A549 (cell line): ENCODE measurements around the gene LIN7B. TPM values are rescaled to one million over a fixed set of nuclear protein-coding genes. Genes with fewer than 3 reads are reported as not detected.

Experiments used
- ATAC-seq, 2 experiments: fragments of 200-7000 bp in 1 of 2; fragments of >200 bp in 1 of 2; cut with Nextera tagmentation in 1 of 2; cut with Tn5 transposase in 1 of 2; 3 replicates each; pipeline versions ENCODE4 v1.8.0 to v1.9.1; 2018 to 2020; ENCODE audit warnings: mild to moderate bottlenecking in 1 of 2, moderate library complexity in 1 of 2
- CTCF ChIA-PET: fragments of 300-600 bp; sonication (Branson Sonifier 250); formaldehyde crosslinking; extraction: SDS; loops from one replicate; lab custom pipeline; 2021; ENCODE audit warnings: antibody characterized with exemption, inconsistent platforms; lab: Yijun Ruan, JAX
- POLR2A ChIA-PET: fragments of 350-600 bp; formaldehyde crosslinking; extraction: SDS; loops from one replicate; lab custom pipeline; 2021; ENCODE audit warnings: antibody characterized with exemption, inconsistent platforms; lab: Yijun Ruan, JAX
- DNase-seq, 2 experiments: peaks; one replicate each; pipeline versions ENCODE4 v3.0.0 to v3.0.0-alpha.2; 2011 to 2016; ENCODE audit warnings: low read depth in 1 of 2, low spot score in 1 of 2
- FAIRE-seq: peaks from 2 replicates; lab custom pipeline; 2011; peaks lifted over from hg19 to GRCh38; lab: Jason Lieb, UNC
- H3K27ac ChIP-seq, 2 experiments: fragments of >200 bp; sonication (Bioruptor Twin); formaldehyde crosslinking; 3 replicates each; pipeline ENCODE4 v1.5.1; 2016 to 2017
- H3K4me1 ChIP-seq: fragments of >200 bp; sonication (Bioruptor Twin); formaldehyde crosslinking; 3 replicates; pipeline ENCODE4 v1.6.1; 2016
- H3K4me2 ChIP-seq: fragments of >200 bp; sonication (Bioruptor Twin); formaldehyde crosslinking; 3 replicates; pipeline ENCODE4 v1.6.1; 2016
- H3K4me3 ChIP-seq: fragments of >200 bp; sonication (Bioruptor Twin); formaldehyde crosslinking; 3 replicates; pipeline ENCODE4 v1.5.1; 2016
- H3K9me3 ChIP-seq: fragments of >200 bp; sonication (Bioruptor Twin); formaldehyde crosslinking; 3 replicates; pipeline ENCODE4 v1.6.1; 2016
- ATOH8 ChIP-seq: fragments of 250-450 bp; sonication (Bioruptor Pico); IDR thresholded peaks from 2 replicates; pipeline ENCODE4 v1.5.0; 2020; ENCODE audit warnings: low read depth, mild to moderate bottlenecking, moderate library complexity
- BCL3 ChIP-seq: fragments of >200 bp; sonication (Bioruptor Twin); formaldehyde crosslinking; IDR thresholded peaks from 3 replicates; pipeline ENCODE4 v1.6.1; 2016
- CBX2 ChIP-seq: fragments of 200-600 bp; sonication (generic); IDR thresholded peaks from 2 replicates; pipeline ENCODE4 v1.6.1; 2016; ENCODE audit warnings: low read depth, mild to moderate bottlenecking, borderline replicate concordance
- CEBPB ChIP-seq, 2 experiments: fragments of >200 bp in 1 of 2; sonication (Bioruptor Twin) in 1 of 2; formaldehyde crosslinking in 1 of 2; IDR thresholded peaks; 2 replicates each; pipeline ENCODE4 v1.6.1; 2012 to 2016
- CTCF ChIP-seq: fragments of >200 bp; sonication (Bioruptor Twin); formaldehyde crosslinking; IDR thresholded peaks from 3 replicates; pipeline ENCODE4 v1.5.1; 2016
- E2F6 ChIP-seq: IDR thresholded peaks from 2 replicates; pipeline ENCODE4 v1.6.1; 2012; ENCODE audit warnings: low read depth, borderline replicate concordance
- ELK1 ChIP-seq: fragments of 150-350 bp; IDR thresholded peaks from 2 replicates; pipeline ENCODE4 v1.6.1; 2014; ENCODE audit warnings: low read depth, mild to moderate bottlenecking, low read length
- FOSB ChIP-seq: fragments of 250-450 bp; sonication (Bioruptor Pico); IDR thresholded peaks from 2 replicates; pipeline ENCODE4 v1.5.0; 2020; ENCODE audit warnings: mild to moderate bottlenecking, moderate library complexity
- HES2 ChIP-seq: fragments of >200 bp; sonication (Bioruptor Twin); formaldehyde crosslinking; IDR thresholded peaks from 2 replicates; pipeline ENCODE4 v1.6.1; 2016
- HOXB5 ChIP-seq: fragments of 250-450 bp; sonication (Bioruptor Pico); IDR thresholded peaks from 2 replicates; pipeline ENCODE4 v1.5.0; 2020; ENCODE audit warnings: mild to moderate bottlenecking, moderate library complexity
- KDM1A ChIP-seq: fragments of 200-600 bp; sonication (generic); IDR thresholded peaks from 2 replicates; pipeline ENCODE4 v1.6.1; 2016; ENCODE audit warnings: low read depth, mild to moderate bottlenecking
- KDM5A ChIP-seq: fragments of 200-600 bp; sonication (generic); IDR thresholded peaks from 2 replicates; pipeline ENCODE4 v1.6.1; 2016; ENCODE audit warnings: antibody characterized with exemption, mild to moderate bottlenecking
- MAFK ChIP-seq: fragments of 450-650 bp; IDR thresholded peaks from 2 replicates; pipeline ENCODE4 v1.6.1; 2014; ENCODE audit not compliant: partially characterized antibody
- MAX ChIP-seq: IDR thresholded peaks from 2 replicates; pipeline ENCODE4 v1.6.1; 2012
- MYC ChIP-seq: IDR thresholded peaks from 2 replicates; pipeline ENCODE4 v1.6.1; 2012; ENCODE audit warnings: mild to moderate bottlenecking, inconsistent platforms, low read length, improper control_type of control experiment, borderline replicate concordance
- NFE2L2 ChIP-seq: fragments of 150-350 bp; conservative IDR thresholded peaks from 2 replicates; pipeline ENCODE4 v1.6.1; 2014; ENCODE audit warnings: low read length
- RCOR1 ChIP-seq: fragments of 150-350 bp; IDR thresholded peaks from 2 replicates; pipeline ENCODE4 v1.6.1; 2014; ENCODE audit warnings: antibody characterized with exemption, low read length, low read depth
- RNF2 ChIP-seq: fragments of 200-600 bp; sonication (generic); IDR thresholded peaks from 2 replicates; pipeline ENCODE4 v1.6.1; 2016; ENCODE audit warnings: low read depth, mild to moderate bottlenecking, antibody characterized with exemption, moderate library complexity, borderline replicate concordance
- USF2 ChIP-seq: fragments of 450-650 bp; IDR thresholded peaks from 2 replicates; pipeline ENCODE4 v1.6.1; 2014; ENCODE audit warnings: antibody characterized with exemption
- ZFP36 ChIP-seq: fragments of 450-650 bp; IDR thresholded peaks from 2 replicates; pipeline ENCODE4 v1.6.1; 2014; ENCODE audit warnings: borderline replicate concordance; ENCODE audit not compliant: partially characterized antibody
- ZNF302 ChIP-seq: fragments of 250-450 bp; sonication (Bioruptor Pico); IDR thresholded peaks from 2 replicates; pipeline ENCODE4 v1.9.0; 2021; ENCODE audit warnings: inconsistent platforms, mild to moderate bottlenecking, moderate library complexity
- WGBS: methylation state at CpG from one replicate; pipeline ENCODE4 v1.1.6; 2017; ENCODE audit errors: missing lambda C conversion rate; 5-methylcytosine and 5-hydroxymethylcytosine counted together
- polyA plus RNA-seq, 4 experiments: library from polyadenylated mRNA; depleted of rRNA in 3 of 4; stranded (reverse); fragments of >200 nt; fragmentation: RNase III in 1 of 4; extraction: RNeasy Plus Mini Kit Qiagen cat#74134 plus additional on column Dnase treatment in 1 of 4; gene quantifications; 2 replicates in 3 of 4; 3 replicates in 1 of 4; pipeline ENCODE4 v1.2.3, GENCODE V29; 2011 to 2017

LIN7B gene
- polyA plus RNA-seq, 2 of the 4 experiments (the other 2 are of a cell fraction) = 5.4 to 7.1 TPM

GRCh38 chr19:49111218-49111998 is 2.8 kb upstream of the LIN7B start:
- ChIA-PET CTCF (interaction anchor here (0.5 to 11.5 kb wide), 7 partner anchors 11 to 118 kb away, joined by 3 to 241 read pairs (median 3); partner anchors contain the start of gene RUVBL2), POLR2A (interaction anchor here (1.0 to 1.1 kb wide), 2 partner anchors 17 to 88 kb away, joined by 4 to 5 read pairs; no protein-coding TSS in a partner anchor)
- no peak overlapping the region for H3K4me2 ChIP-seq
- TF ChIP-seq ELK1 (no peak), CEBPB (IDR thresholded peaks at IDR 0.05) (peak in 1 of 2 experiments; percentile 59; a peak in 2 of 4 replicates)
- FAIRE-seq = no peak
- no peak overlapping the region for H3K27ac ChIP-seq
- H3K9me3 ChIP-seq = no peaks in the 10 kb centered on the region
- H3K4me1 ChIP-seq = peaks cover 18% of the 10 kb centered on the region
- no peak for ATAC-seq
- DNase-seq = no peak
- no peak overlapping the region for H3K4me3 ChIP-seq
- WGBS = 86% methylated on average over 11 of the region's 11 CpGs

GRCh38 chr19:49114630-49115363 is 627 bp downstream of the LIN7B start:
- peak overlapping the region; percentile 92 to 95 for H3K27ac ChIP-seq
- H3K4me2 ChIP-seq = peak overlapping the region; percentile 96
- no peak for TF ChIP-seq KDM1A
- peak; percentile 69; the same call in 1 of the 2 replicates for TF ChIP-seq RNF2
- no peak for TF ChIP-seq MYC
- TF ChIP-seq CBX2 = no peak
- TF ChIP-seq USF2 = no peak
- no peak for TF ChIP-seq MAX
- no peak for TF ChIP-seq FOSB
- TF ChIP-seq HOXB5 (CRISPR knock-in tag) = 0 out of 2 replicates have a peak, but pooled peaks have one; percentile 11
- TF ChIP-seq ATOH8 (CRISPR knock-in tag) = no peak
- DNase-seq (no peak), ATAC-seq (no peak), FAIRE-seq (no peak)
- H3K4me3 ChIP-seq = peak overlapping the region; percentile 79
- WGBS = 31% methylated on average over 46 of the region's 68 CpGs
- H3K9me3 ChIP-seq = no peaks in the 10 kb centered on the region
- H3K4me1 ChIP-seq = peaks cover 27% of the 10 kb centered on the region
- POLR2A ChIA-PET = interaction anchor here (0.6 to 1.8 kb wide), 6 partner anchors 11 to 96 kb away, joined by 3 to 8 read pairs (median 4); no protein-coding TSS in a partner anchor
- CTCF ChIA-PET = interaction anchor here (0.8 to 11.5 kb wide), 19 partner anchors 9 to 126 kb away, joined by 3 to 241 read pairs (median 5); no protein-coding TSS in a partner anchor

GRCh38 chr19:49116544-49116943 is 2.4 kb downstream of the LIN7B start:
- no peak overlapping the region for H3K4me3 ChIP-seq
- peaks cover 28% of the 10 kb centered on the region for H3K4me1 ChIP-seq
- 81% methylated on average over 1 of the region's 1 CpG for WGBS
- no peak for ATAC-seq
- ChIA-PET POLR2A (no interaction called here), CTCF (interaction anchor here (0.6 to 11.5 kb wide), 8 partner anchors 12 to 179 kb away, joined by 3 to 241 read pairs (median 5); no protein-coding TSS in a partner anchor)
- TF ChIP-seq RNF2 (no peak), KDM1A (no peak), MAFK (no peak), KDM5A (no peak), CEBPB (IDR thresholded peaks at IDR 0.05) (no peak), HES2 (no peak), ZNF302 (CRISPR knock-in tag) (no peak), NFE2L2 (no peak), E2F6 (no peak), CTCF (no peak), RCOR1 (no peak), BCL3 (no peak), ZFP36 (no peak)
- no peak for DNase-seq
- H3K4me2 ChIP-seq = no peak overlapping the region
- no peak for FAIRE-seq
- H3K27ac ChIP-seq = no peak overlapping the region
- H3K9me3 ChIP-seq = no peaks in the 10 kb centered on the region
